Lower lobe of right lung (tissue), 2 donors: ENCODE measurements around the gene PLSCR3. TPM values are rescaled to one million over a fixed set of nuclear protein-coding genes. Genes with fewer than 3 reads are reported as not detected.

Experiments
- ATAC-seq, 2 donors: fragments of 200-7000 bp; cut with Tn5 transposase; one replicate each; pipeline ENCODE4 v1.9.1; 2020 to 2022; ENCODE audit warnings: mild to moderate bottlenecking in 2 of 2, moderate library complexity in 2 of 2
- DNase-seq: peaks from one replicate; pipeline ENCODE4 v3.0.0-alpha.2; 2020
- H3K27ac ChIP-seq: fragments of 200-600 bp; one replicate; pipeline ENCODE4 v1.8.0; 2022
- H3K27me3 ChIP-seq: fragments of 200-600 bp; one replicate; pipeline ENCODE4 v1.8.0; 2022; ENCODE audit warnings: low read depth
- H3K36me3 ChIP-seq: fragments of 200-600 bp; one replicate; pipeline ENCODE4 v1.8.0; 2022; ENCODE audit warnings: mild to moderate bottlenecking
- H3K4me1 ChIP-seq: fragments of 200-600 bp; one replicate; pipeline ENCODE4 v1.8.0; 2022
- H3K4me3 ChIP-seq: fragments of 200-600 bp; one replicate; pipeline ENCODE4 v1.8.0; 2022; ENCODE audit warnings: mild to moderate bottlenecking
- H3K9me3 ChIP-seq: fragments of 200-600 bp; one replicate; pipeline ENCODE4 v1.8.0; 2022
- intact Hi-C: fragments of 100-400 bp; cut with DNase I; formaldehyde crosslinking; loops from one replicate; pipeline ENCODE4 v1.11.0; 2022
- total RNA-seq: library from RNA; stranded (reverse); fragmentation: NEBNext Ultra II Directional; extraction: Animal tissue kit (Norgen Biotek cat#: 25700); gene quantifications from one replicate; pipeline ENCODE4 v1.2.1, GENCODE V29; 2021
- TF ChIP-seq, protein P1 (sequence below): fragments of 200-600 bp; IDR thresholded peaks from one replicate; pipeline ENCODE4 v1.8.0; 2022; ENCODE audit warnings: antibody characterized with exemption, mild to moderate bottlenecking
- donor health status: DM: no; HTN: yes; CAD: no; lungs with severe emphysema.

PLSCR3 gene
- total RNA-seq, 1 donor from 2014 or later: 27.1 TPM

DNA sequence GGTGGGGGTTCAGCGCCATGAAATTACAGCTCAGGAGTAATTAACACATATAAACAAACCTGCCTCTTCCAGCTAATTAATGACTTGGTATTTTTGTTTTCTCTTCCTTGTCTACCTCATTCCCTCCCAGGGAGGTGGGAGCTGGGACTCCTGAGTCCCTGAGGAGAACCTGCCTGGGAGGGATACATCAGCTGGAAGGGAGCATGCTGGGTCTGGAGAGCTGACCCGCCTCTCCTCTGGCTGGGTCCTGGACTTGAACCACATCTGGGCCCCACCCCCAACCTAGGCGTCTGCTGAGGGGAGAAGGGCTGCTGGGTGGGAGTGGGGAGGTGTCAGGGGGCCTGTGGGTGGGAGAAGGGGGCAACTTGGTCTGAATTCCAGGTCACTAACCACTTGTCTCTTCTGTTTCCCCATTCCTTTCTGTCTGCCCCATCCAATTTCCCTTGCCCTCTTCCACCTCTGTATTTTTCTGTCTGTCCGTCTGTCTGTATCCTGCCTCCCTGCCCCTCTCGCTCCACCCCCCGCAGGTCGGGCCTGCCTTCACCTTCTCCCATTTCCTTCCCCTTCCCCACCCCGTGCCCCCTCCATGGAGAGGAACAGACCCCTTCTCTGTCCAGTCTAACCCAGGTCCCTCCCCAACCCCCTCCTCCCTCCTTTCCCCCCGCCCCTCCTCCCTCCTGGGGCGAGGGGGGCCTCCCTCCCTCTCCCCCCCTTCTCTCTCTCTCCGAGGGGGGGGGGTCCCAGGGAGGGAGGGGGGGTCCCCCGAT, 13.3 kb upstream of the PLSCR3 start, which contains the start of gene NLGN2:
Gene NLGN2 (plus strand): TSS at position 361 of the 767 bp plus-strand sequence. CDS start 411 bp downstream, outside the sequence.
- Histone ChIP-seq H3K4me1 (peaks cover 13% of the 10 kb centered on the region), H3K9me3 (no peaks in the 10 kb centered on the region), H3K27me3 (no peaks in the 10 kb centered on the region), H3K27ac (no peak within 1 kb of the TSS), H3K36me3 (no peaks in the 10 kb centered on the region), H3K4me3 (no peak within 1 kb of the TSS)
- DNase-seq: no peak
- intact Hi-C loops: no loop called here
- TF ChIP-seq, protein P1, sequence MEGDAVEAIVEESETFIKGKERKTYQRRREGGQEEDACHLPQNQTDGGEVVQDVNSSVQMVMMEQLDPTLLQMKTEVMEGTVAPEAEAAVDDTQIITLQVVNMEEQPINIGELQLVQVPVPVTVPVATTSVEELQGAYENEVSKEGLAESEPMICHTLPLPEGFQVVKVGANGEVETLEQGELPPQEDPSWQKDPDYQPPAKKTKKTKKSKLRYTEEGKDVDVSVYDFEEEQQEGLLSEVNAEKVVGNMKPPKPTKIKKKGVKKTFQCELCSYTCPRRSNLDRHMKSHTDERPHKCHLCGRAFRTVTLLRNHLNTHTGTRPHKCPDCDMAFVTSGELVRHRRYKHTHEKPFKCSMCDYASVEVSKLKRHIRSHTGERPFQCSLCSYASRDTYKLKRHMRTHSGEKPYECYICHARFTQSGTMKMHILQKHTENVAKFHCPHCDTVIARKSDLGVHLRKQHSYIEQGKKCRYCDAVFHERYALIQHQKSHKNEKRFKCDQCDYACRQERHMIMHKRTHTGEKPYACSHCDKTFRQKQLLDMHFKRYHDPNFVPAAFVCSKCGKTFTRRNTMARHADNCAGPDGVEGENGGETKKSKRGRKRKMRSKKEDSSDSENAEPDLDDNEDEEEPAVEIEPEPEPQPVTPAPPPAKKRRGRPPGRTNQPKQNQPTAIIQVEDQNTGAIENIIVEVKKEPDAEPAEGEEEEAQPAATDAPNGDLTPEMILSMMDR: no peak
- ATAC-seq: no peak

DNA sequence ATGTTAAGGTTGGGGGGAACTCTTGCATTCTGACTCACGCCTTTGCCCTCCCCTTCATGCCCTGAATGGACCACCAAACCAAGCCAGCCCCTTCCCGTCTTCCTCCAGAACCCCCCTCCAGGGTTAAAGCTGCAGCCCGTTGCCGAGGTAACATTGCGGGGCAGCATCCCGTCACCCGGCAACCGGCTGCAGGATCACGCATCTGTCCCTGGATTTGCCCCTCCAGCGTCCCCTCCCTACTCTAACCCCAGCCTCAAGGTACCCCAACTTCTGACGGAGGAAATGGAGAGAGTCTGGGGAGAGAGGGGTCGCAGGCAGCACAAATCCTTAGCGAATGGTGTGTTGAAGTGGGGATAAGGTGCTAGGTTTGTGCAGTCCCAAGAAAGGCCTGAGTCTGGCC, 12.8 kb upstream of the PLSCR3 start:
- intact Hi-C loops: no loop called here
- no peak for DNase-seq
- TF ChIP-seq, protein P1: no peak

GRCh38 chr17:7406235-7406825, 12.0 kb upstream of the PLSCR3 start:
- Histone ChIP-seq H3K36me3 (no peaks in the 10 kb centered on the region), H3K27me3 (no peaks in the 10 kb centered on the region), H3K4me3 (no peak overlapping the region), H3K9me3 (no peaks in the 10 kb centered on the region), H3K27ac (no peak overlapping the region), H3K4me1 (peaks cover 20% of the 10 kb centered on the region)
- TF ChIP-seq, protein P1: no peak
- no peak for ATAC-seq
- intact Hi-C loops: no loop called here
- DNase-seq: no peak

More for the DNA sequence above, 12.8 kb upstream of the PLSCR3 start:
- Histone ChIP-seq H3K27me3 (no peaks in the 10 kb centered on the region), H3K36me3 (no peaks in the 10 kb centered on the region), H3K27ac (no peak overlapping the region), H3K9me3 (no peaks in the 10 kb centered on the region), H3K4me1 (peaks cover 19% of the 10 kb centered on the region), H3K4me3 (no peak overlapping the region)
- no peak for ATAC-seq

- Histone ChIP-seq H3K27ac (peak overlapping the region; percentile 69), H3K4me3 (peak overlapping the region; percentile 77), H3K9me3 (no peaks in the 10 kb centered on the region), H3K4me1 (peaks cover 20% of the 10 kb centered on the region), H3K27me3 (no peaks in the 10 kb centered on the region), H3K36me3 (no peaks in the 10 kb centered on the region)
- DNase-seq (no peak), ATAC-seq (no peak)
- TF ChIP-seq, protein P1: no peak
- intact Hi-C loops: no loop called here
Measured at GRCh38 chr17:7405350-7406234, 11.3 kb upstream of the PLSCR3 start.

GRCh38 chr17:7404737-7405349, 10.5 kb upstream of the PLSCR3 start:
- Histone ChIP-seq H3K9me3 (no peaks in the 10 kb centered on the region), H3K4me3 (peak overlapping the region; percentile 77), H3K27me3 (no peaks in the 10 kb centered on the region), H3K36me3 (no peaks in the 10 kb centered on the region), H3K27ac (peak overlapping the region; percentile 69), H3K4me1 (peaks cover 20% of the 10 kb centered on the region)
- intact Hi-C loops: no loop called here
- DNase-seq (peak; percentile 72), ATAC-seq (peak; percentile 52 to 61)
- TF ChIP-seq, protein P1: peak; percentile 6
